Lower lobe of right lung (tissue), 2 donors: ENCODE results near the gene RAE1. TPM values are rescaled to one million over a fixed set of nuclear protein-coding genes. Genes with fewer than 3 reads are reported as not detected.
"Not testable (repeated sequence)": the region's sequence is repeated elsewhere in the genome, so short reads cannot be mapped to it uniquely, and the experiment has no call there.

Source experiments
- ATAC-seq, 2 donors: fragments of 200-7000 bp; cut with Tn5 transposase; one replicate each; pipeline ENCODE4 v1.9.1; 2020 to 2022; ENCODE audit warnings: mild to moderate bottlenecking in 2 of 2, moderate library complexity in 2 of 2
- DNase-seq: peaks from one replicate; pipeline ENCODE4 v3.0.0-alpha.2; 2020
- H3K27ac ChIP-seq: fragments of 200-600 bp; one replicate; pipeline ENCODE4 v1.8.0; 2022
- H3K27me3 ChIP-seq: fragments of 200-600 bp; one replicate; pipeline ENCODE4 v1.8.0; 2022; ENCODE audit warnings: low read depth
- H3K36me3 ChIP-seq: fragments of 200-600 bp; one replicate; pipeline ENCODE4 v1.8.0; 2022; ENCODE audit warnings: mild to moderate bottlenecking
- H3K4me1 ChIP-seq: fragments of 200-600 bp; one replicate; pipeline ENCODE4 v1.8.0; 2022
- H3K4me3 ChIP-seq: fragments of 200-600 bp; one replicate; pipeline ENCODE4 v1.8.0; 2022; ENCODE audit warnings: mild to moderate bottlenecking
- H3K9me3 ChIP-seq: fragments of 200-600 bp; one replicate; pipeline ENCODE4 v1.8.0; 2022
- intact Hi-C: fragments of 100-400 bp; cut with DNase I; formaldehyde crosslinking; loops from one replicate; pipeline ENCODE4 v1.11.0; 2022
- total RNA-seq: library from RNA; stranded (reverse); fragmentation: NEBNext Ultra II Directional; extraction: Animal tissue kit (Norgen Biotek cat#: 25700); gene quantifications from one replicate; pipeline ENCODE4 v1.2.1, GENCODE V29; 2021
- TF ChIP-seq, protein P1 (sequence below): fragments of 200-600 bp; IDR thresholded peaks from one replicate; pipeline ENCODE4 v1.8.0; 2022; ENCODE audit warnings: antibody characterized with exemption, mild to moderate bottlenecking
- donor health status: DM: no; HTN: yes; CAD: no; lungs with severe emphysema.

RAE1 gene
- total RNA-seq, 1 donor from 2014 or later = 20.6 TPM

DNA sequence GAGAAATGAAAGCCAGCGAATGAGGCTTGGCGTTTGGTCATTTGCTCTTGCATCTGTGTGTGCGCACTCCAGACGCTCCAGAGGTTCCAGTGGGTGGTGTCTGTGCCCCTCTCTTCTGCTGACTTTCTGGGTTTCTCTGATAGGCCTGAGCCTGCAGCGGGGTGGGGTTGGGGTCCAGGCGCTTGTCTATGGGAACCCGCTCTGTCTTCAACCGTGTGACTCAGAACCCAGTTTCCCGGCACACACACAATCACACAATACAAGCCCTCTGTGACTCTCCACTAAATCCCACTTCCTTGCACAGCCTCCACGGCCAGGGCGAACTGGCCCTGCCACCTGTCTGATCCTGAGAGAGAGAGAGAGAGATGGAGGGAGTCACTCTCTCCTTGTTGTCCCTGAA lies 64.7 kb downstream of the RAE1 start:
- ATAC-seq = no peak
- DNase-seq = no peak

DNA sequence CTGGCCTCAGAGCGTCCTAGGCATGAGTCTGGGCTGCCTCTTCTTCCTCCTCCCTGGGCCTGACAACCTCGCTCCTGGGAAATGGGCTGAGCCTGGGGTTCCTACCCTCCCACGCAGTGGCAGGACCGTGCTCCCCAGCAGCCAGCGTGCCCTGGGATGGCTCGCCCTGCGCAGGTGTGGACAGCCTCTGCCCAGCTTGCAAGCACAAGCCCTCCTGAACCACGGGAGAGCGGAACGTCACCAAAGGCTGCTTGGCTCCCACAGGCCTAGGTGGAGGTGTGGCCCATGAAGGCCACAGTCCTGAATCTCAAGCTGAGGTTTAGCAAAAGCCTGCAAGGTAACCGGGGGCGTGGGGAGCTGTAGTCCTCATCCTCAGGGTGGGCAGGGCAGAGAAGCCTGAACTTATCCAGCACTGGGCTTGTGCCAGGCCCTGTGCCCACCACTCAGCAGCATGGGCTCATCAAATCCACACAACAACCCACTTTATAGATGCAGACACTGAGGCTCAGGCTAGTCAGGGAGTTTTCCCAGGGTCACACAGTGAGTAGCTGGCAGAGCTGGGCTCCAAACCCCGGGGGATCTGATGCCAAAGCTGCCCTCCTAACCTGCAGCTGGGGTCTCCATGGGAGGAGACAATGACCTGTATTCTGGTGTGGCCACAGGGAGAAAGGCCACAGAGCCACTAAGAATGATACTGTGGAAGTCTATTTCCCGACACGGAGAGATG lies 65.4 kb downstream of the RAE1 start:
- Histone ChIP-seq H3K27me3 (peaks cover 3% of the 10 kb centered on the region), H3K9me3 (no peaks in the 10 kb centered on the region), H3K4me3 (no peak overlapping the region), H3K4me1 (no peaks in the 10 kb centered on the region), H3K36me3 (no peaks in the 10 kb centered on the region), H3K27ac (no peak overlapping the region)
- intact Hi-C loops = no loop called here
- DNase-seq (no peak), ATAC-seq (no peak)
- TF ChIP-seq, protein P1, sequence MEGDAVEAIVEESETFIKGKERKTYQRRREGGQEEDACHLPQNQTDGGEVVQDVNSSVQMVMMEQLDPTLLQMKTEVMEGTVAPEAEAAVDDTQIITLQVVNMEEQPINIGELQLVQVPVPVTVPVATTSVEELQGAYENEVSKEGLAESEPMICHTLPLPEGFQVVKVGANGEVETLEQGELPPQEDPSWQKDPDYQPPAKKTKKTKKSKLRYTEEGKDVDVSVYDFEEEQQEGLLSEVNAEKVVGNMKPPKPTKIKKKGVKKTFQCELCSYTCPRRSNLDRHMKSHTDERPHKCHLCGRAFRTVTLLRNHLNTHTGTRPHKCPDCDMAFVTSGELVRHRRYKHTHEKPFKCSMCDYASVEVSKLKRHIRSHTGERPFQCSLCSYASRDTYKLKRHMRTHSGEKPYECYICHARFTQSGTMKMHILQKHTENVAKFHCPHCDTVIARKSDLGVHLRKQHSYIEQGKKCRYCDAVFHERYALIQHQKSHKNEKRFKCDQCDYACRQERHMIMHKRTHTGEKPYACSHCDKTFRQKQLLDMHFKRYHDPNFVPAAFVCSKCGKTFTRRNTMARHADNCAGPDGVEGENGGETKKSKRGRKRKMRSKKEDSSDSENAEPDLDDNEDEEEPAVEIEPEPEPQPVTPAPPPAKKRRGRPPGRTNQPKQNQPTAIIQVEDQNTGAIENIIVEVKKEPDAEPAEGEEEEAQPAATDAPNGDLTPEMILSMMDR = no peak

More for the DNA sequence above, 64.7 kb downstream of the RAE1 start:
- Histone ChIP-seq H3K9me3 (no peaks in the 10 kb centered on the region), H3K4me1 (no peaks in the 10 kb centered on the region), H3K27ac (no peak overlapping the region), H3K27me3 (no peaks in the 10 kb centered on the region), H3K4me3 (no peak overlapping the region), H3K36me3 (no peaks in the 10 kb centered on the region)
- intact Hi-C loops = no loop called here
- TF ChIP-seq, protein P1 = no peak

DNA sequence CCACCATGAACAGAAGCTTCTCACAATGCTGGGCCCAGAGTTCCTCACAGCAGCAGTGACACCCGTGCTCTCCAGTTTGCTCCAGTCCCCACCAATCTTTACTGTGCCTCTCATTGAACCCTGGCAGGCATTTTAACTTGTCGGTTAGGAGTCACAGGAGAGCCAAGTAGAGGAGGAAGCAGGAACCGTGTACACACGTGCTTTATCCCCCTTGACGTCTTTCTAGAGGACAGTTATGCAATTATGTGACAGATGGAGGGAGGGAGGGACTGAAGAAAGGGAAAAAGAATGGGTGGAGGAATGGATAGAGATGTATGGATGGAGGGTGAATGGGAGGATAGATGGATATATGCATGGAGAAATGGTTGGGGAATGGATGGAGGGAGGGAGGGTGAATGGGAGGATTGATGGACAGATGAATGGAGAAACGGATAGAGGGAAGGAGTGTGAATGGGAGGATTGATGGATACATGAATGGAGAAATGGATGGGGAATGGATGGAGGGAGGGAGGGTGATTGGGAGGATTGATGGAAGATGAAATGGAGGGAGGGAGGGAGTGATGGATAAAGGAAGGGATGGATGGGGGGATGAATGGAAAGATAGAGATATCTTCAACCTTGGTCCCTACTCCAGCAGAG lies 66.1 kb downstream of the RAE1 start:
- TF ChIP-seq, protein P1 = no peak
- Histone ChIP-seq H3K27ac (no peak overlapping the region), H3K4me3 (no peak overlapping the region), H3K9me3 (no peaks in the 10 kb centered on the region), H3K4me1 (no peaks in the 10 kb centered on the region), H3K27me3 (peaks cover 8% of the 10 kb centered on the region), H3K36me3 (no peaks in the 10 kb centered on the region)
- ATAC-seq = no peak
- intact Hi-C loops = no loop called here
- DNase-seq = no peak

DNA sequence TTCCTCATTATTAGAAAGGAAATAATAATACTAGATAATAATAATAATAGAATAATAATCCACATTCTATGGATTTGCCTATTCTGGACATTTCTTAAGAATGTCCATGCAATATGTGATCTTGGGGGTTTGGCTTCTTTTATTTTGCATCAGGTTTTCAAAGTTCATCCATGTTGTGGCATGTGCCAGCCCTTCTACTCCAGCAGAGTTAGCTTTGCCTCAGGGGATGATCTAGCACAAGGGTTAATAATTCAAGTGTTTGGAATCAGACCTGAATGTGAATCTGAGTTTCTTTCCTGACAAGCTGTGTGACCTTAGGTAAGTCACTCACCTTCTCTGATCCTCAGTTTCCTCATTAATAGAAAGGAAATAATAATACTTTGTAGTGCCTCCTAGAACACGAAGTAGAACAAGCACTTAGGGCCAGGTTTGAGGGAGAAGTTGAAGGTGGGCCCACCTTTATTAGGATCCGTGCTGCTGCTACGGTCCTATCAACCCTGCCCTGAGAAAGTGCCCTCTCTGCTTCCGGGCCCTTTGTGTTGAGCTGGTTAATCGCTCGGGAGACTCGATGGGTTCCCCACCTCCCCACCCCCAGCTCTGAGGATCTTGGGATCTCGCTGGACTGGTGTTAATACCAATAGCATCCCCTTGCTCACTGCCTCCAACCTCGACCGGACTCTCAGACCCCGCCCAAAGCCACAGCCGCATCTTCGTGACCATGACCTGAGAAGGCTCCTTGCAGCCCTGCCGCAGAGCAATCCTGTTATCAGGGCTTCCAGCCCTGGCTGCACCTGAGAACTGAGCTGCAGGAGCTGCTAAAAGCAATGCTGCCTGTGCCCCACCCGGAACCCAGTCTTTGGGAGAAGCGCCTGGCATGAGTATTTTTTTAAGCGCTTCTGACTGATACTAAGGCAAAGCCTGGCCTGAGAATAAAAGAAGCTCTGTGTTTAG lies 67.0 kb downstream of the RAE1 start:
- ATAC-seq = no peak
- Histone ChIP-seq H3K4me1 (no peaks in the 10 kb centered on the region), H3K4me3 (no peak overlapping the region), H3K27ac (no peak overlapping the region), H3K36me3 (no peaks in the 10 kb centered on the region), H3K27me3 (peaks cover 10% of the 10 kb centered on the region), H3K9me3 (no peaks in the 10 kb centered on the region)
- TF ChIP-seq, protein P1 = no peak
- intact Hi-C loops = no loop called here
- DNase-seq = no peak

DNA sequence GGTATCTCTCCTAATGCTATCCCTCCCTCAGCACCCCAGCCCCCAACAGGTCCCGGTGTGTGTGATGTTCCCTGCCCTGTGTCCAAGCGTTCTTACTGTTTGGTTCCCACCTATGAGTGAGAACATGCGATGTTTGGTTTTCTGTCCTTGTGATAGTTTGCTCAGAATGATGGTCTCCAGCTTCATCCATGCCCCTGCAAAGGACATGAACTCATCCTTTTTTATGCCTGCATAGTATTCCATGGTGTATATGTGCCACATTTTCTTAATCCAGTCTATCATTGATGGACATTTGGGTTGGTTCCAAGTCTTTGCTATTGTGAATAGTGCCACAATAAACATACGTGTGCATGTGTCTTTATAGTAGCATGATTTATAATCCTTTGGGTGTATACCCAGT lies 68.4 kb downstream of the RAE1 start:
- H3K27ac ChIP-seq, ATAC-seq, intact Hi-C loops, H3K9me3 ChIP-seq, H3K27me3 ChIP-seq, H3K4me1 ChIP-seq, H3K36me3 ChIP-seq, DNase-seq, H3K4me3 ChIP-seq: not testable (repeated sequence)
